ENCODE measurements around the gene PMVK. TPM values are rescaled to one million over a fixed set of nuclear protein-coding genes. Genes with fewer than 3 reads are reported as not detected.
A peak's percentile ranks its signal among the peaks of the same experiment; 100 is the strongest.

PMVK gene
- total RNA-seq, 1 donor from 2014 or later: 26.7 TPM

DNA sequence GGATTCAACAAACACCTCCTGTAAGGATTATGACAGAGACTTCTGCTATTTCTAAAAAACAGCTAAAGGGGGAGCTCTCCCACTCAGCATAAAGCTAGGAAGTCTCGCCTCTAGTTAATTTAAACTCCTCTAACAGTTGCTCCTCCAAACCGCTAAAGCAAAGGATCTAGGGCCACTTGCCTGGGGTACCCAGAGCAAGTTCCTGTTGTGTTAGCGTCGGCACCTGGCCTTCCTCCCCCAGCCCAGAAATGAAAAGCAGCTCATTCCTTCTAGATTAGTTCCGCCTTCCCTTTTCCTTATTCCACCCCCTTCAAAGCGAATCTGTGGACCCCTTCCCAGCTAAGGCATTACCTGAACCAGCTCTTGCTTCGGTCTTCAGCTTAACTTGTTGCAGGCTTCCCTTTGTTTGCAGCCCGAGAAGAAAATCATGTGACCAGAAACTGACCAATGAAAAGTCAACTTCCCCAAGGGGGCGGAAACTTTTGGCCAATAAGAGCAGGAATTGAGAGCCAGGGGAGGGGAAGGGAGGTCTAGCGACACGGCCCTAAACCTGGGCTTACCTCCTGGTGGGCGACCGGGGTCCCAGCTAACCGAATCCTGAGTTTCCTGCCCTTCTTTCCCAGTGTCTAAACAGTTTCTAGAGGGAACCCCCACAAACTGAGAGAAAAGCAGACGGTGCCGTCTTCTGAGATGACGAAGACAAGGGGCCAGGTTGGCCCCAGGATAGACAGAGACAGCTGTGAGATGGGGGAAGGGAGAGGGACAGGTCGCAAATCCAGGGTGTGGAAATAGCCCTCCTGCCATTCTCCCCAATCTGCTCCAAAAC is 19.4 kb upstream of the PMVK start, which contains the start of gene PBXIP1:
TSS of gene PBXIP1 (minus strand) at position 382 of the 826 bp plus-strand sequence. CDS start 2,378 bp downstream, outside the sequence.
- DNase-seq (ENCODE audit: low spot score): peak; percentile 81
- peak within 1 kb of the TSS; percentile 98 for H3K4me3 Mint-ChIP-seq (ENCODE audit: unreplicated experiment)
- TF ChIP-seq, protein P1, sequence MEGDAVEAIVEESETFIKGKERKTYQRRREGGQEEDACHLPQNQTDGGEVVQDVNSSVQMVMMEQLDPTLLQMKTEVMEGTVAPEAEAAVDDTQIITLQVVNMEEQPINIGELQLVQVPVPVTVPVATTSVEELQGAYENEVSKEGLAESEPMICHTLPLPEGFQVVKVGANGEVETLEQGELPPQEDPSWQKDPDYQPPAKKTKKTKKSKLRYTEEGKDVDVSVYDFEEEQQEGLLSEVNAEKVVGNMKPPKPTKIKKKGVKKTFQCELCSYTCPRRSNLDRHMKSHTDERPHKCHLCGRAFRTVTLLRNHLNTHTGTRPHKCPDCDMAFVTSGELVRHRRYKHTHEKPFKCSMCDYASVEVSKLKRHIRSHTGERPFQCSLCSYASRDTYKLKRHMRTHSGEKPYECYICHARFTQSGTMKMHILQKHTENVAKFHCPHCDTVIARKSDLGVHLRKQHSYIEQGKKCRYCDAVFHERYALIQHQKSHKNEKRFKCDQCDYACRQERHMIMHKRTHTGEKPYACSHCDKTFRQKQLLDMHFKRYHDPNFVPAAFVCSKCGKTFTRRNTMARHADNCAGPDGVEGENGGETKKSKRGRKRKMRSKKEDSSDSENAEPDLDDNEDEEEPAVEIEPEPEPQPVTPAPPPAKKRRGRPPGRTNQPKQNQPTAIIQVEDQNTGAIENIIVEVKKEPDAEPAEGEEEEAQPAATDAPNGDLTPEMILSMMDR (IDR thresholded peaks at IDR 0.05; ENCODE audit: unreplicated experiment): no peak
- peaks cover 58% of the 10 kb centered on the region for H3K4me1 Mint-ChIP-seq (ENCODE audit: unreplicated experiment)
- H3K36me3 Mint-ChIP-seq (ENCODE audit: low read depth, unreplicated experiment): peaks cover 22% of the 10 kb centered on the region
- H3K9me3 Mint-ChIP-seq (ENCODE audit: unreplicated experiment): no peaks in the 10 kb centered on the region
- peaks cover 36% of the 10 kb centered on the region for H3K27me3 Mint-ChIP-seq (ENCODE audit: unreplicated experiment)
- H3K27ac Mint-ChIP-seq (ENCODE audit: unreplicated experiment): peak within 1 kb of the TSS; percentile 100

DNA sequence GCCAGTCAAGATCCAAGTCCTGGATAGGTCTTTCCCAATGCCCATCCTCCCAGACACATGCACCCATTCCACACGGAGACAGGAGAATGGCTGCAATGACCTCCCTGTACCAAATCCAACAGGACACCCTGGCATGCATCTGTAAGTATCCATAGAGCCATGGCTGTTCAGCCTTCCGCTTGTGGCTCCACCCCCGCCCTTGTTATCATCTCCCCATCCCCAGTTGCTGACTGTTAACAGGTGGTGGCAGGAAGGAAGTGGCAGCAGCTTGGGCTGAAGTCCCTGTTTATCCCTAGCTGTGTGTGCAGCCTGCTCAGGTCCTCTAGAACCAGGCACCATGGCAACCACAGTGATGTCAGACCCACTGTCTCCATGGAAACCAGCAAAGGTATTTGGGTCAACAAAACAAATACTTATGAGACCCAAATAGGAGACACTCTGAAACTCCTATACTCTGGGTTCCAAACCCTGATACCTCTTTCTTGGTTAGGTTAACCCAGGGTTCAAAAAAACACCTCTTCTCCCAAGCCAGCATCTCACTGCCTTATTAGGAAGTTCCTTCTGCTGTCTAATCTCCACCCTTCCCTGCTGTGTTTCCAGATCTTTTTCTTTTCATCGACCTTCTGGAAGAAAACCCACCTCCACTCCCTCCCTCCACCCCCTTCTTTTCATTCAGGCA is 18.7 kb upstream of the PMVK start:
- TF ChIP-seq, protein P1 (IDR thresholded peaks at IDR 0.05; ENCODE audit: unreplicated experiment): no peak
- Mint-ChIP-seq H3K9me3 (ENCODE audit: unreplicated experiment) (no peaks in the 10 kb centered on the region), H3K36me3 (ENCODE audit: low read depth, unreplicated experiment) (peaks cover 21% of the 10 kb centered on the region), H3K4me1 (ENCODE audit: unreplicated experiment) (peaks cover 52% of the 10 kb centered on the region), H3K4me3 (ENCODE audit: unreplicated experiment) (peak overlapping the region; percentile 98), H3K27me3 (ENCODE audit: unreplicated experiment) (peaks cover 35% of the 10 kb centered on the region), H3K27ac (ENCODE audit: unreplicated experiment) (peak overlapping the region; percentile 100)
- DNase-seq (ENCODE audit: low spot score): peak; percentile 77

- Mint-ChIP-seq H3K36me3 (ENCODE audit: low read depth, unreplicated experiment) (peaks cover 21% of the 10 kb centered on the region), H3K4me3 (ENCODE audit: unreplicated experiment) (peak overlapping the region; percentile 98), H3K27ac (ENCODE audit: unreplicated experiment) (peak overlapping the region; percentile 100), H3K9me3 (ENCODE audit: unreplicated experiment) (no peaks in the 10 kb centered on the region), H3K4me1 (ENCODE audit: unreplicated experiment) (peaks cover 50% of the 10 kb centered on the region), H3K27me3 (ENCODE audit: unreplicated experiment) (peaks cover 35% of the 10 kb centered on the region)
- TF ChIP-seq, protein P1 (IDR thresholded peaks at IDR 0.05; ENCODE audit: unreplicated experiment): no peak
- no peak for DNase-seq (ENCODE audit: low spot score)
Observed at GRCh38 chr1:154954541-154954940, 18.0 kb upstream of the PMVK start.

DNA sequence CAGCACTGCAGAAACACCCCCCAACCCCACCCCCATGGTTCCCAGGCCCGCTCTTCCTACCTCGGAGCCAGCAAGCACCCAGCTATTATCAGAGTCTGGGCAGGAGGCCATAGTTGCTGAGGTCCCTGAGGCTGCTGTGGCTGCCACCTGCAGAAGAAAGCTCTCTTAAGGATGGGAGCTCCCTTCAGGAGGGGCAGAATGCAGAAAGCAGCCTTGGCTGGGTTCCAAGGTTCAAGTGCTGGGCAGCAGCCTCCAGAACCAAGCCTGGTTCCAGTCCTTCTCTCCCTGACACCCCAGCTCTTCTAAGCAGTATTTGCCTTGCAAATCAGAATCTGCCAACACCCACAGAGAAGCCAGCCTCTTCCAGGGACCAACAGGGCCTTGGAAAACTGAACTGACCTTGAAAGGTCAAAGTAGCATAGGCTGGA is 17.1 kb upstream of the PMVK start:
- Mint-ChIP-seq H3K9me3 (ENCODE audit: unreplicated experiment) (no peaks in the 10 kb centered on the region), H3K4me3 (ENCODE audit: unreplicated experiment) (peak overlapping the region; percentile 59), H3K27me3 (ENCODE audit: unreplicated experiment) (peaks cover 35% of the 10 kb centered on the region), H3K36me3 (ENCODE audit: low read depth, unreplicated experiment) (peaks cover 26% of the 10 kb centered on the region), H3K4me1 (ENCODE audit: unreplicated experiment) (peaks cover 53% of the 10 kb centered on the region), H3K27ac (ENCODE audit: unreplicated experiment) (peak overlapping the region; percentile 100)
- no peak for DNase-seq (ENCODE audit: low spot score)
- TF ChIP-seq, protein P1 (IDR thresholded peaks at IDR 0.05; ENCODE audit: unreplicated experiment): no peak

Measured in endothelial cell (in vitro differentiated cells).